ENCODE data around the gene CHERP.

CHERP gene

DNA sequence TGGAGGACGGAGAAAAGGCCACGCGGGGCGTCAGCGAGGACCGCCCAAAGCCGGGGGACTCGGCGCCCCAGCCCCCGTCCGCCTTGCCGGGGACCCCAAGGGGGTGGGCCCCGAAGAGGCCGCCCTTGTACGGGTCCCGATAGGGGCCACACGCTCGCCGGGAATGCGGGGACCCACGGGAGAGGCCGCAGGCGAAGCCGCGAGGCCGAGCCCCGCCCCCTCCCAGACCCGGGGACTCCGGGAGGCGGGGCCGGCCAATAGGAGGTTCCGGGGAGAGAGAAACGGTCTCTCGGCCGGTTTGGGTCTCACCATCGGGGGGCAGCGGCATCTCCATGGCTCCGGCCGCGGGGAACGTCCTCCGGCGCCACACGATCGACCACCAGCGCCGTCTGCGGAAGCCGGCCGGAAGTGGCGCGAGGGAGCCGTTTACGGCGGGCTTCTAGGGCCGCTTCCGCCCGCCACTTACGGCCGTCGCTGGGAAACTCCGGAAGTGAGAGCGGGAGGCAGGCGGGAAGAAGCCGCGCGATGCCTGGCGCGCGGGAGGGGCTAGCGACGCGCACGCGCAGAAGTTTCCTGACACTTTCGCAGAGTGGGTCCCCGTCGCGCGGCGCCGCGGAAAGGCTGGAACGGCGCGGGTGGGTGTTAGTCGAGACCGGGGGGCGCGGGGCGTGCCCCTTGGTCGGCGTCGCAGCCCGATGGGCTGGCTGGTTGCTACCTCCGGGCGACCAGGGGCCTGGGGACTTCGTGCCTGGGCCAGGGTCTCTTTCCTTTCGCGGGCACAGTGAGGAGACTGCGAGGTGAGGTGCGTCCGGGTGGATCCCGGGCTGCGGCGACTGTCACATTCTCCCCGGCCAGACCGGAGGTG is at the start of gene CHERP:
CHERP (minus strand) TSS at position 393 of the 865 bp plus-strand sequence; CDS start at position 334, 59 bp downstream.
- DNase-seq = peak; percentile 98

DNA sequence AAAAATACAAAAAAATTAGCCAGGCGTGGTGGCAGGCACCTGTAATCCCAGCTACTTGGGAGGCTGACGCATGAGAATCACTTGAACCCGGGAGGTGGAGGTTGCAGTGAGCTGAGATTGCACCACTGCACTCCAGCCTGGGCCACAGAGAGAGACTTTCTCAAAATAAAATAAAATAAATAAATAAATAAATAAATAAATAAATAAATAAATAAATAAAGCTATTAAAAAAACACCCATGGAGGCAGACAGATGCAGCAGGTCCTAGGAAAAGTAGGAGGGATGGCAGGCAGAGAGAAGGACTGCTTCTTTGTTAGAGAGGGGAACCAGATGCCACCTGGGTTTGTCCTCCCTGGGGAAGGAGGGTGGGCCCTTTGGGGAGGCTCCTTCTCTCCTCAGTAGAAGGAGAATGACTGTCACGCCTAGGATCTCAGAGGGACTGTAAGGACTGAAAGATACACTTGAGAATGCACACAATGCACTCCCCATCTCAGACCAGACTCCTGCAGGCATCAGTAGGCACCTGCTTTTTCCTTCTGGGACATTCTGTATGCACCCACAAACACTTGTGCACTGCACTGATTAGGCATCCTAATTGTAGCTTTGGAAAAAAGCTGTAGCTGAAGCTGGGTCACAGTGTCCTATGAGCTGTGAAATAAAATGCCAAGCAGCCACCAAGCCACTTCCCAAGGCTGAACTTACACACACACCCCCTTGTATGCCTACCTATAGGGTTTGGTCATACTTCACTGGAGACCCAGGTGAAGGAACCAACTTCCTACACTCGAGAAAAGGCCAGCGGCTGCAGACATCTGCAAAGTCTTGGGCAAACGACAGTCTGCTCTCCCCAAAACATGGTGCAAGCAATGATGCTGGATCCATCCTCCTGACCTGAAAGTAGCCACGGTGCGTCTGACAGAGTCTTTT is 48.9 kb upstream of the CHERP start:
- no peak for DNase-seq

- no peak for DNase-seq
Observed at GRCh38 chr19:16589917-16590316, 47.7 kb upstream of the CHERP start.

DNA sequence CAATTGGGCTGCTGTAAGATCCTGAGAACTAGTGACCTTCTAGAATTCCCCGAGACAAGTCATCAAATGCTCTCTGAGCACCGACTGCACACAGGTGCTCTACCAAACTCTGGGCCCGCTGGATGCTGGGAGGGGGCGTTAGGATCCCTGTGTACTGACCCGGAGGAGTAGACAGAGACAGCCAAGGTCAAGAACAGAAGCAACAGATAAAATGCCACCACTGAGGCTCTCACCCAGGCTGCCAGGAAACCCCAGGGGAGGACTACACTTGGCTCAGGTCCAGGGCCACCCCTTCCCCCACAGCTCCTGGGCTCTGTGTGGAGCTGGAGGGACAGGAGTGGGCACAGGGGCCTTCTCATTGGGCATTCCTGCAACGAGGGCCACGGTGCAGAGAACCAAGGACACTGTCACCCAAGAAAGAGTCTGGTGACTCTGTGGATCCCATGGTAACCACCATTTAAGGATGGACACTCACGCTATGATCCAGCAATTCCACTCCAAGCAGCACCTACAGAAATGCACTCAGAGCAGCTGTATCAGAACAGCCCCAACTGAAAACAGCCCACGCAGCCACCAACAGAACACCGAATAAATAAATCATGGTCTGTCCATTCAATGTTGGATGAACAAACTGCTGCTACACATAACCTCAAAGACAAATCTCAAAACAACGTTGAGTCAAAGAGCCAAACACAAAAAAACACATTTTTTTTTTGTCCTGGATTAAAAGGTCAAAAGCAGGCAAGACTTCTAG is 46.8 kb upstream of the CHERP start:
- no peak for DNase-seq

DNA sequence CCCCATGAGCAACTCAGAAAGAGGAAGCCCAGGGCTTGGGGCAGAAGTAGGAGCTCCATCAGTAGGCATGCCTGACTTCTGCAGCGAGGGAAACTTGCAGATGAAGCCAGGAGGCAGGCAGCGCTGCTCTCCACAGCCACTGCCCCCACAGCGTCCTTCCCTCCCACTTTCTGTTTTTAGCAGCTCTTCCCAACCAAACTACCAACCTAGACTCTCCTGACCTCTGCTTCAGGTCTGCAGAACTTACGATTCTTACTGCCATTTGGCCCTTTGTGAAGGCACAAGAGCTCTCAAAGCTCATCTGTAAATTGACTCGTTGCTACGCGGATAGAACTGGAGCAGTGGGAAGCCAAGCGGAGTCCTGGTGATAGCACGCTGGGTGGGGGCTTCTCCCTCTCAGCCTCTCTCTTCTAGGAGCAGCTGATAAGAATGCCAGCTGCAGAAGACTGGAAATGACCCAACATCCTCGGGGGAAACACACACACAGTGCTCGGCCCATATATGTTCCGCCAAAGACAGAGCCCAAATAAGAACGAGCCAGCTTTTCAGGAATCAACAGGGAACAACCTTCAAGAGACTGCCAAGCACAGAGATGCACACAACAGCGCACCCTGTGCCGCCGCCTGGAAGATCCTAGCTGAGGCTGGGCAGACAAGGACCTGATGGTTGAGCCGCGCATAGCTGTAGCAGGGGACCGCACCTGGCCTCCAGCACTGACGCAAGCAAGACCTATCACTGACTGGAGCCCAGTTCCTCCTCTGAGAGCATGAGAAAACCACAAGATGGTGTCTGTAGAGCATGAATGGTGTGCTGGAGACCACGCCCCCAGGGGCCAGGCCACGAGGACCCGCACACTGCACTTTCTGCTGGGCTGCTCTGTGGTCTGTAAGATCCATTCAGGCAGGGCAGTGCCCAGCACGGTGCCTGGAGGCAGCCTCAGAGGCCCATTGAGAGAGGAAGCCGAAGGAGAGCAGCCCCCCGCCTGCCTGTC is 45.9 kb upstream of the CHERP start:
- peak; percentile 40 to 84 (median 48) for DNase-seq

GRCh38 chr19:16586991-16587832 is 45.0 kb upstream of the CHERP start:
- peak; percentile 47 to 88 (median 85) for DNase-seq

DNA sequence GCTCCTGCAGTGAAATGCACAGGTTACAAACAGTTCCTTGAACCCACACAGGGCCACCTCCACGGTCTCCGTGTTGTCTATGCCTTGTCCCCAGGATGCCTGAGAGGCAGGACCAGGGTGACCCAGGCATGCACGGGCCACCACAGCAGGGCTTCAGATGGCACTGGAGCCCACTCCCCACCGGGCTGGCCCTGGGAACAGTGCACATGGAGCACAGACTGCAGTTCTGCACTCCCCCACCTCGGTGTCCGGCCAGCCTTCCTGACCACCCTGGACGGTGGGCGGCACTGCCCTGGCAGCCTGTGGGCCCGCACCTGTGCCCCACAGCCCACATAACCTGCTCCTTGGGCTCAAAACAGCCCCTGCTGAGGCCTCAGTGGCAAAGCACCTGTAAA is 44.2 kb upstream of the CHERP start:
- no peak for DNase-seq

DNA sequence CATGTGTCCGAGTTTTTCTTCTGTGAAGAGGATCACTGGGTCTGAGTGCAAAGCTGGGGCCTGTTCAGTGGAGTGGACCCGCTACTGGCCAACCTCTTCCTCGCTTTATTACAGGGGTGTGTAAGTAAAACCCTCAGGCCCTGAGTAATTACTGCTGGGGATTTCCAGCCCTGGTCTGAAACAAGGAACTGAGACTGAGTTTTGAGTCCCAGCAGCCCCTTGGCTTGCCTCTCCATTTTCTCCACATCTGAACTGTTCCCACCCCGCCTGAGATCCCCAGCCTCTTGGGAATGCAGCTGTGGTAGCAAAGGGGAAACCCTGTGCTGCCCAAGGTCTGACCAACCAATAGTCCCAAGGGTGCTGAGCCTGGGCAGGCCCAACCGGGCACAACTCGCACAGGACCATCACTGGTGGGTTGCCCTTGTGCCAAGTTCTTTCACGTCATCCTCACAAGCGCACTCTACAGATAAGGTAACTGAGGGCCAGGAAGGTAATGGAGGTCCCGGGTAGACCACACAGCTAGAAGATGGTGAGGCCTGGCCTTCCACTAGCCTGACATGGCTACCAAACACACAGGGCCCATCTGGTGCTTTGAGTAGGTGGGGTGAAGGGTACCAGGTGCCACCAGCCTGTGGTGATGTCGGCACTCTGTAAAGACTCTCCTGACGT is 43.7 kb upstream of the CHERP start:
- peak; percentile 91 to 93 (median 93) for DNase-seq

DNA sequence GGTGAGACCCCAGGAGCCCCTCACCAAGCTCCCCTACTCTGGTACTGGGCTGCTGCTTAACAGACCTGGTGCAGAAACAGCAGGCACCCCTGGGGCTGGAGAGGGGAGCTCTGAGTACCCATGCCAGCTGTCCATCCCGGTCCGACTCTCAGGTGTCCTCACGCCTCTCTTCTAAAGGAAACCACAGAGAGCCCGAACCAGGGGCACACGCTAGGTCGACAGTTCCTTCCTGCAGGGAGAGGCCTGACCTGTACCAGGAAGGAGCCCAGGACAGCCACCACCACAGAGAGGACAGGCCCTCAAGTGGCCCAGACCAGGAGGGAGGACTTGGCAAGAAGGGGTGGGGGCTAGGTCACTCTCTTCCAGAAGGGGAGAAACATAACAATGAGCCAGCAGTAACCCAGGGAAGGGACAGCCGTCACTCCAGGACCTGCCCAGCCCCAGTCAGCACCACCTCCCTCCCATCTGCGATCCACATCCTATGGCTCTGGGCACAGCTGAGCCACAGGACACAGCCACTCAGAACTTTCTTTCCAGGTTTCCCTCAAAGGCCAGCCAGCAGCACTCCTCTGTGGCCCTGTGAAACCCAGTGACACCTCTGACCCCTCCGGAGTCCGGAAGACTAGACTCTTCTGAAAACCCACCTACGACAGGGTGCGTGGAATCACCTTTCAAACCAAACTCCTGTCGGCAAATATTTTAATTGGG is 43.0 kb upstream of the CHERP start:
- DNase-seq = no peak

GRCh38 chr19:16584248-16585093 is 42.2 kb upstream of the CHERP start:
- DNase-seq = peak; percentile 92 to 95 (median 94)

- DNase-seq = no peak
Observed at GRCh38 chr19:16582486-16583261, 40.4 kb upstream of the CHERP start.

GRCh38 chr19:16581971-16582343 is 39.7 kb upstream of the CHERP start:
- DNase-seq = no peak

DNA sequence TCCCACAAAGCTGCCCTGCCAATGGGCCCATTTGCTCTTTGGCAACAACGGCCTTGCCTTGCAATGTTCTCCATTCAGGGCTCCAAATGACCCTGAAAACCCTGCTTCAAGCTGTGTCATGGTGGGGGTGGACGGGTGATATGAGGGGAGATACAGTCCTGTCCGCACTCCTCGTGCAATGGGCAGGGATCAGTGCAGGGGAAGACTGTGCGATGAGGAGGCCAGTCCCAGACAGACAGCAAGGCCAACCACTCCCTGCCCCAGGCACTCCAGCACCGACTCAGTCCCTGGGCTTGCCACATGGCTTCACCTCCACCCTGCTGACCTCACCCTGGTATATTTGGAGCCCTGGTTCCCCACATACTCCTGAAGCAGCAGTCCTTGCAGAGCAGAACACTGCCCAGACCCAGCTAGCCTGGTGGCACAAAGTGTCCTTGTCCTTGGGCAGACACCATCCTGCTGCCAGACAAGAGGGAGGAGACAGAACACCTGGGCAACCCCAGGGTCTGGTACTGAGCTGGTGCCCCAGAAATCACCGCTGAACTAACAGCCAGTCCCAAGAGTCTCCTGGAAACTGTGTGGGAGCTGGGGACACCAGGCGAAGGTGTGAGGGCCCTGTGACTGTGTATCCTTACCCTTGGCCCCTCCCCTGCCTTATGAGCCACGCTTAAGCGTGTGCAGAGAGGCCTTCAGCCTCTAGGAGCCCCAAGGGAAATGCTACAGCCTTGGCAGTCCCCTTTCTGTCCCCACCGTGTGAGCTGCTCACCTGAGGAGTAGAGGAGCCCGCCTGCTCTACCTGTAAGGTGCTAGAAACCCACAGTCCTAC is 39.1 kb upstream of the CHERP start:
- no peak for DNase-seq

DNA sequence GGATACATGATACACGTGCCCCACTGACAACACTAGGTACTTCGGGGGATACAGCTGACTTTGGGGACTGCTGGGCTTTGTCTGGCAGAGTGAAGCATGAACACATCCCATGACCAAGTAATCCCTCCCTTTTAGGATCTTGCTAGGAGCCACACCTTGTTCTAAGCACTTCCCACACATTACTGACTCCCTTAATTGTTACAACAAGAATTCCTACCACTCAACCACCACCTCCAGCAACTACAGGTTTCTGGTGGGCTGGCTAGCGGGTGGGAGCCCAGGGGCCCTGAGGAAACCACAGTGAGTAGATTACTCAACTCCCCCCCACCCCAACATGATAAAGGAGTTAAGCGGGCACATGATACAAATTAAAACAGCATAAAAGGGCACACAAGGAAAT is 37.1 kb upstream of the CHERP start:
- no peak for DNase-seq

- DNase-seq = peak in 2 of 3 donors; percentile 25 to 33
Observed at GRCh38 chr19:16577531-16577985, 35.3 kb upstream of the CHERP start.

GRCh38 chr19:16576690-16577530 is 34.7 kb upstream of the CHERP start:
- DNase-seq = no peak

All from suppressor macrophage treated with lipopolysaccharide for 1 hour (primary cell).